B cell (primary cell): Measurements from ENCODE around the gene CTNNBL1. TPM values are rescaled to one million over a fixed set of nuclear protein-coding genes. Genes with fewer than 3 reads are reported as not detected.

ENCODE experiments used
- ATAC-seq: fragments of 200-7000 bp; cut with Tn5 transposase; one replicate; pipeline ENCODE4 v1.10.0; 2021; ENCODE audit warnings: low read depth, mild to moderate bottlenecking, moderate number of reproducible peaks, moderate library complexity
- CTCF ChIA-PET: fragments of 350-600 bp; sonication (Branson Sonifier 250); formaldehyde crosslinking; loops from one replicate; lab custom pipeline; 2021; ENCODE audit warnings: antibody characterized with exemption, inconsistent platforms; lab: Charles Lee
- POLR2A ChIA-PET: fragments of 350-600 bp; sonication (Branson Sonifier 250); formaldehyde crosslinking; loops from one replicate; lab custom pipeline; 2021; ENCODE audit warnings: antibody characterized with exemption; lab: Charles Lee
- DNase-seq: peaks from one replicate; pipeline ENCODE4 v3.0.0; 2013
- H2AFZ ChIP-seq: 2 replicates; pipeline ENCODE4 v1.6.1; 2012; ENCODE audit warnings: mild to moderate bottlenecking, low read depth, low read length; ENCODE audit not compliant: insufficient read depth, poor library complexity, severe bottlenecking
- H3K27ac ChIP-seq, 2 donors: 1 replicate in 1 of 2; 2 replicates in 1 of 2; pipeline ENCODE4 v1.5.1; 2012 to 2013; ENCODE audit warnings: low read length in 2 of 2, mild to moderate bottlenecking in 2 of 2, moderate library complexity in 1 of 2
- H3K27me3 ChIP-seq, 4 experiments: fragments of 200-600 bp in 1 of 4; sonication (generic) in 1 of 4; replicated peaks in 1 of 4; 1 replicate in 2 of 4; 2 replicates in 2 of 4; pipeline versions ENCODE4 v1.6.1 to v1.7.0; 2013 to 2016; ENCODE audit warnings: low read length in 3 of 4, mild to moderate bottlenecking in 2 of 4, mixed read lengths in 1 of 4, moderate library complexity in 1 of 4; ENCODE audit not compliant: insufficient read depth in 4 of 4, control insufficient read depth in 3 of 4; ENCODE audit errors: control extremely low read depth in 1 of 4
- H3K36me3 ChIP-seq, 2 experiments: replicated peaks in 1 of 2; 1 replicate in 1 of 2; 2 replicates in 1 of 2; pipeline versions ENCODE4 v1.6.1 to v1.7.1; 2013; ENCODE audit warnings: low read length in 1 of 2; ENCODE audit not compliant: insufficient read depth in 2 of 2, control insufficient read depth in 1 of 2; ENCODE audit errors: control extremely low read depth in 1 of 2, extremely low read depth in 1 of 2
- H3K4me1 ChIP-seq, 2 donors: fragments of 200-600 bp in 1 of 2; sonication (generic) in 1 of 2; 1 replicate in 1 of 2; 2 replicates in 1 of 2; pipeline versions ENCODE4 v1.5.1 to v1.6.1; 2013 to 2017; ENCODE audit warnings: low read length in 2 of 2; ENCODE audit not compliant: control insufficient read depth in 2 of 2, insufficient read depth in 2 of 2
- H3K4me2 ChIP-seq: replicated peaks from 2 replicates; pipeline ENCODE3; 2012; ENCODE audit warnings: mild to moderate bottlenecking, low read depth, low read length; ENCODE audit not compliant: poor library complexity, severe bottlenecking
- H3K4me3 ChIP-seq, 5 experiments: fragments of 200-600 bp in 1 of 5; sonication (generic) in 1 of 5; 1 replicate in 3 of 5; 2 replicates in 2 of 5; pipeline versions ENCODE4 v1.5.1 to v1.7.0; 2011 to 2016; ENCODE audit warnings: low read length in 4 of 5, mild to moderate bottlenecking in 4 of 5, low read depth in 2 of 5, control low read depth in 1 of 5, moderate library complexity in 1 of 5; ENCODE audit not compliant: insufficient read depth in 1 of 5; ENCODE audit errors: control extremely low read depth in 1 of 5, extremely low read depth in 1 of 5
- H3K79me2 ChIP-seq: fragments of 200-600 bp; sonication (generic); one replicate; pipeline ENCODE4 v1.6.0; 2016; ENCODE audit warnings: low read length; ENCODE audit not compliant: control insufficient read depth, insufficient read depth
- H3K9ac ChIP-seq: fragments of 200-600 bp; sonication (generic); 2 replicates; pipeline ENCODE4 v1.6.1; 2017; ENCODE audit warnings: mild to moderate bottlenecking, low read length, moderate library complexity
- H3K9me3 ChIP-seq, 3 donors: one replicate each; pipeline versions ENCODE4 v1.6.1 to v1.7.1; 2013; ENCODE audit warnings: low read length in 2 of 3; ENCODE audit not compliant: control insufficient read depth in 2 of 3, insufficient read depth in 1 of 3; ENCODE audit errors: control extremely low read depth in 1 of 3
- H4K20me1 ChIP-seq: 2 replicates; pipeline ENCODE4 v1.6.0; 2012; ENCODE audit warnings: mild to moderate bottlenecking, low read length; ENCODE audit not compliant: insufficient read depth, control insufficient read depth, poor library complexity, severe bottlenecking
- H3K27ac Mint-ChIP-seq: one replicate; pipeline ENCODE4 v1.8.0; 2021; ENCODE audit warnings: mixed read lengths
- H3K27me3 Mint-ChIP-seq: one replicate; pipeline ENCODE4 v1.8.0; 2021; ENCODE audit warnings: mixed read lengths
- H3K4me1 Mint-ChIP-seq: one replicate; pipeline ENCODE4 v1.8.0; 2021; ENCODE audit warnings: mixed read lengths
- H3K4me3 Mint-ChIP-seq: one replicate; pipeline ENCODE4 v1.8.0; 2021; ENCODE audit warnings: mixed read lengths
- H3K9me3 Mint-ChIP-seq: one replicate; pipeline ENCODE4 v1.8.0; 2022; ENCODE audit warnings: mixed read lengths; ENCODE audit not compliant: insufficient read depth
- EZH2 ChIP-seq: IDR thresholded peaks from 2 replicates; pipeline ENCODE4 v1.6.1; 2012; ENCODE audit warnings: borderline replicate concordance, low read depth, mild to moderate bottlenecking, moderate library complexity, low read length; ENCODE audit not compliant: insufficient read depth, poor library complexity, severe bottlenecking
- WGBS: methylation state at CpG from one replicate; pipeline ENCODE4 v1.1.5; 2013; ENCODE audit warnings: missing lambda C conversion rate; ENCODE audit not compliant: insufficient coverage; 5-methylcytosine and 5-hydroxymethylcytosine counted together
- intact Hi-C: fragments of 100-400 bp; cut with micrococcal nuclease; formaldehyde crosslinking; loops from one replicate; pipeline ENCODE4 v1.10.0; 2022
- polyA plus RNA-seq: library from polyadenylated mRNA; depleted of rRNA; stranded (reverse); fragments of >200 nt; gene quantifications from 2 replicates; pipeline ENCODE4 v1.2.3, GENCODE V29; 2012
- total RNA-seq, 2 donors: library from RNA; stranded (reverse); fragments of 120-200 nt in 1 of 2; gene quantifications; 1 replicate in 1 of 2; 2 replicates in 1 of 2; pipeline versions ENCODE4 v1.2.3 to v1.2.4, GENCODE V29; 2013 to 2022
- TF ChIP-seq, protein P1 (sequence below): fragments of 200-600 bp; IDR thresholded peaks from one replicate; pipeline ENCODE4 v1.8.0; 2022; ENCODE audit warnings: antibody characterized with exemption, mild to moderate bottlenecking

CTNNBL1 gene
- total and polyA plus RNA-seq, 2 donors (not counting 1 experiment from before 2014, with no cell fraction given), result 25.3 to 64.7 TPM

DNA sequence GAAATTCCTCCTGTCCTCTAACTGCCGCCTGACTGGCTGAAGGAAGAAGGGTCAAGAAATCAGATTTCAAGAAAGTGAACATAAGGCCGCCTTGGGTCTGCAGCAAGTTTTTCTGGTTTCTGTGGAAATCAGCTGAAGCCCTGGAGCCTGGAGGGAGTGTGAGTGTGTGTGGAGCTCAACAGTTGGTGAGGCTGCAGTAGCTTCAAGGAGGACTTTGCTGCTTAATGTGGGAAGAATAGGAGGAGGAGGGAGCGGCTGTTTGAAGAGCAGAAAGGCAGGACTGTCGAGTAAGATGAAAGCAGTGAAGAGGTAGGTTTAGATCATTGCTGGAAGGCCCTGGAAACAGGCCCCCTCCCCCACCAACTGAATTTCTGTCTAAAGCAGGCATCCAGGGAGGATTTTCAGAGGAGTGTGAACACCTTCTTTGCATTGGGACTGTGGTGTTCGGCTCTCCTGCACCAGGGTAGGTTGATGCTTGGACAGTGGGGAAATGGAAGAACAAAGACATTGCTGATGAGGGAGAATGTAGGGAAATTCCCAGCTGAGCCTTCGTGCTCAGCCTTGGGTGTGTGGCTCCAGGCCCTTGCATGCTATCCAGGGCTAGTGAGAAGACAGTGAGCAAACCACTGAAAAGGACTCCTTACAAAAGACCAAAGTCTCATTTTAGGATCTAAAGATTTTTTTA, 129.6 kb downstream of the CTNNBL1 start:
- H3K4me3 ChIP-seq, result no peak overlapping the region
- DNase-seq (no peak), ATAC-seq (no peak)
- H3K79me2 ChIP-seq, result peaks cover 31% of the 10 kb centered on the region
- 98% methylated on average over 5 of the region's 6 CpGs for WGBS
- intact Hi-C loops, result no loop called here
- H3K9ac ChIP-seq, result no peak overlapping the region
- no peak overlapping the region for H3K27ac ChIP-seq
- no peak overlapping the region for H2AFZ ChIP-seq
- H4K20me1 ChIP-seq, result no peaks in the 10 kb centered on the region
- Mint-ChIP-seq H3K27ac (no peak overlapping the region), H3K4me1 (peaks cover 7% of the 10 kb centered on the region), H3K4me3 (no peak overlapping the region), H3K27me3 (no peaks in the 10 kb centered on the region), H3K9me3 (no peaks in the 10 kb centered on the region)
- peaks cover 0 to 4% of the 10 kb centered on the region in 2 donors for H3K4me1 ChIP-seq
- CTCF ChIA-PET, result no interaction called here
- TF ChIP-seq, protein P1, sequence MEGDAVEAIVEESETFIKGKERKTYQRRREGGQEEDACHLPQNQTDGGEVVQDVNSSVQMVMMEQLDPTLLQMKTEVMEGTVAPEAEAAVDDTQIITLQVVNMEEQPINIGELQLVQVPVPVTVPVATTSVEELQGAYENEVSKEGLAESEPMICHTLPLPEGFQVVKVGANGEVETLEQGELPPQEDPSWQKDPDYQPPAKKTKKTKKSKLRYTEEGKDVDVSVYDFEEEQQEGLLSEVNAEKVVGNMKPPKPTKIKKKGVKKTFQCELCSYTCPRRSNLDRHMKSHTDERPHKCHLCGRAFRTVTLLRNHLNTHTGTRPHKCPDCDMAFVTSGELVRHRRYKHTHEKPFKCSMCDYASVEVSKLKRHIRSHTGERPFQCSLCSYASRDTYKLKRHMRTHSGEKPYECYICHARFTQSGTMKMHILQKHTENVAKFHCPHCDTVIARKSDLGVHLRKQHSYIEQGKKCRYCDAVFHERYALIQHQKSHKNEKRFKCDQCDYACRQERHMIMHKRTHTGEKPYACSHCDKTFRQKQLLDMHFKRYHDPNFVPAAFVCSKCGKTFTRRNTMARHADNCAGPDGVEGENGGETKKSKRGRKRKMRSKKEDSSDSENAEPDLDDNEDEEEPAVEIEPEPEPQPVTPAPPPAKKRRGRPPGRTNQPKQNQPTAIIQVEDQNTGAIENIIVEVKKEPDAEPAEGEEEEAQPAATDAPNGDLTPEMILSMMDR, result no peak
- TF ChIP-seq EZH2, result no peak
- H3K27me3 ChIP-seq, result no peaks in the 10 kb centered on the region
- H3K4me2 ChIP-seq, result no peak overlapping the region
- H3K9me3 ChIP-seq, result no peaks in the 10 kb centered on the region
- POLR2A ChIA-PET, result no interaction called here
- H3K36me3 ChIP-seq, result peaks cover 1 to 22% of the 10 kb centered on the region in 2 experiments

DNA sequence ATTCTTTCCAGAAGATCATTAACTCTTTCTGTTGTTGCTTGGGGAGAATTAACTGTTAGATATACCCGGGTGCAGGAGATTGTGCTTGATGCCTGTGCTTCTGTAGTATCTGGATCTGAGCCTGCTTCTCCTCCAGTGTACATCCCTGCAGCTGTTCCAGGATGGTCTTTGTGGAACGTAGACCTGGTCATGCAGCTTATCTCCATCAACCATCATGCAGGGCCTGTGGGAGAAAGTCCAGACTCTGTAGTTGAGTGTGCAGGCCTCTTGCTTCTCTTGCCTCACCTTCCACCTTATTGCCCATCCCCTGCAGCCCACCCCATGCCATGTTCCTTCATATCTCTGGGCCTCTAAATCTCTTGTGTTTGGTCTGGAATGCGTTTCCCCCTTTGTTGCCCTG, 133.8 kb downstream of the CTNNBL1 start:
- Histone ChIP-seq H3K4me3 (no peak overlapping the region), H3K79me2 (peaks cover 10% of the 10 kb centered on the region), H2AFZ (no peak overlapping the region), H3K9me3 (no peaks in the 10 kb centered on the region), H3K27ac (no peak overlapping the region), H4K20me1 (no peaks in the 10 kb centered on the region), H3K36me3 (peaks cover 0 to 11% of the 10 kb centered on the region in 2 experiments), H3K9ac (no peak overlapping the region), H3K27me3 (no peaks in the 10 kb centered on the region), H3K4me1 (peaks cover 0 to 8% of the 10 kb centered on the region in 2 donors), H3K4me2 (no peak overlapping the region)
- H3K4me3 Mint-ChIP-seq, result no peak overlapping the region
- DNase-seq (no peak), ATAC-seq (no peak)
- POLR2A ChIA-PET, result no interaction called here
- H3K9me3 Mint-ChIP-seq, result no peaks in the 10 kb centered on the region
- no peak overlapping the region for H3K27ac Mint-ChIP-seq
- H3K27me3 Mint-ChIP-seq, result no peaks in the 10 kb centered on the region
- CTCF ChIA-PET, result no interaction called here
- 100% methylated on average over 1 of the region's 3 CpGs for WGBS
- intact Hi-C loops, result no loop called here
- TF ChIP-seq, protein P1, result no peak
- no peak for TF ChIP-seq EZH2
- H3K4me1 Mint-ChIP-seq, result peaks cover 20% of the 10 kb centered on the region
